Kidney epithelial cell (primary cell): ENCODE results near the gene NELL2. TPM values are rescaled to one million over a fixed set of nuclear protein-coding genes. Genes with fewer than 3 reads are reported as not detected.

Experiments used
- DNase-seq: peaks from one replicate; pipeline ENCODE4 v3.0.0-alpha.2; 2010; ENCODE audit warnings: low read depth
- H3K27me3 ChIP-seq: 2 replicates; pipeline ENCODE4 v1.6.0; 2011; ENCODE audit warnings: low read length; ENCODE audit not compliant: control insufficient read depth, insufficient read depth
- H3K36me3 ChIP-seq: 2 replicates; pipeline ENCODE4 v1.5.1; 2011; ENCODE audit warnings: low read length; ENCODE audit not compliant: control insufficient read depth, insufficient read depth
- H3K4me3 ChIP-seq: 2 replicates; pipeline ENCODE4 v1.5.1; 2011; ENCODE audit warnings: low read depth, mild to moderate bottlenecking, control low read depth, low read length
- CTCF ChIP-seq: IDR thresholded peaks from 2 replicates; pipeline ENCODE4 v1.5.1; 2011; ENCODE audit warnings: mild to moderate bottlenecking, moderate library complexity, low read length, control low read depth, inconsistent platforms; ENCODE audit not compliant: insufficient read depth, poor library complexity, severe bottlenecking
- total RNA-seq: library from RNA; depleted of rRNA; stranded (reverse); fragments of >200 nt; gene quantifications from 2 replicates; pipeline ENCODE4 v1.2.3, GENCODE V29; 2015

NELL2 gene
- total RNA-seq, 1 donor from 2014 or later: 3.5 TPM

DNA sequence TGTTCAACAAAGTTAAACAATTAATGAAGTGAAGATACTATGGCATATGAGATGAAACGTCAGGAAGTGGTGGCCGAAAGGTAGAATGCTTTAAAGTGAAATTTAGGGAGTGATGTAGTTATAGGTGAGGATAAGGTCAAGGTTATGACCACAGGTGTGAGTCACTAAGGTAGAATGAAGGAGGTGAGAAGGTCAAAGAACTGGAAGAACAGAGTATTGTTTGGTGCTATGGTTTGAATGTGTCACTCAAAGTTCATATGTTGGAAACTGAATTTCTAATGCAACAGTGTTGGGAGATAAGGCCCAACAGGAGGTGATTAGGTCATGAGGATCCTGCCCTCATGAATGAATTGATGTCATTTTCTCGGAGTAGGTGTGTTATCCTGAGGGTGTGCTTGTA is 293.6 kb downstream of the NELL2 start:
- Histone ChIP-seq H3K27me3 (no peaks in the 10 kb centered on the region), H3K4me3 (no peak overlapping the region)
- no peak for TF ChIP-seq CTCF

DNA sequence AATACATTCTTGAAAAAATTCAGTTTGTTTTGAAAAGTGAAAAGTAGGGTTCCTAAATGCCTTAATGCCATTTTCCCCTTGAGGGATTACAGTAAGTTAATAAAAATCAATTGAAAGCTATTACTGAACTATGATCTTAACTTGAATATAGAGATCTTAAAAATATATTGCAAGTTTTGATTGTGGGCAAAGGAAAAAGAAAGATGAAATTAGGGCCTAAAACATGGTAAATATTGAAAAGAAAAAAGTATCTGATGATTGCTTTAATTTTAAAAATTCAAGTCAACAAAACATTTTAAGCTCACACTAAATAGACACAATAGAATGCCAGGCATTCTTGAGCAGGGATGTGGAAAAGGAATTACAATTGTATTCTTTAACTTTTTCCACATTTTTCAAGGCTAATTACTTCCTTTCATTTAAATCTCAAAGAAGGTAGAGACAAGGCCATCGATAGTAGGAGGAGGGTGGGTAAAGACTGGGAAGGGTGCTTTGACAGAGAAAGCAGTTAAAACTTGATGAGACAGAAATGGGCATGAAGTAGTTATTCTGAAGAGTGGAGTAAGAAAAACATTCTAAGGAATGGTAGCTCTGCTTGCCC is 294.4 kb downstream of the NELL2 start:
- no peak for TF ChIP-seq CTCF
- H3K27me3 ChIP-seq: no peaks in the 10 kb centered on the region
- H3K36me3 ChIP-seq: no peaks in the 10 kb centered on the region
- no peak for DNase-seq
- no peak overlapping the region for H3K4me3 ChIP-seq

More for the DNA sequence above, 293.6 kb downstream of the NELL2 start:
- no peak for DNase-seq
- H3K36me3 ChIP-seq: no peaks in the 10 kb centered on the region

GRCh38 chr12:44574586-44574985 is 301.5 kb downstream of the NELL2 start:
- no peak overlapping the region for H3K4me3 ChIP-seq
- H3K27me3 ChIP-seq: no peaks in the 10 kb centered on the region
- no peak for DNase-seq
- TF ChIP-seq CTCF: no peak
- no peaks in the 10 kb centered on the region for H3K36me3 ChIP-seq

- Histone ChIP-seq H3K4me3 (no peak overlapping the region), H3K36me3 (no peaks in the 10 kb centered on the region), H3K27me3 (no peaks in the 10 kb centered on the region)
- no peak for DNase-seq
- no peak for TF ChIP-seq CTCF
Measured at GRCh38 chr12:44573723-44574122, 302.4 kb downstream of the NELL2 start.

DNA sequence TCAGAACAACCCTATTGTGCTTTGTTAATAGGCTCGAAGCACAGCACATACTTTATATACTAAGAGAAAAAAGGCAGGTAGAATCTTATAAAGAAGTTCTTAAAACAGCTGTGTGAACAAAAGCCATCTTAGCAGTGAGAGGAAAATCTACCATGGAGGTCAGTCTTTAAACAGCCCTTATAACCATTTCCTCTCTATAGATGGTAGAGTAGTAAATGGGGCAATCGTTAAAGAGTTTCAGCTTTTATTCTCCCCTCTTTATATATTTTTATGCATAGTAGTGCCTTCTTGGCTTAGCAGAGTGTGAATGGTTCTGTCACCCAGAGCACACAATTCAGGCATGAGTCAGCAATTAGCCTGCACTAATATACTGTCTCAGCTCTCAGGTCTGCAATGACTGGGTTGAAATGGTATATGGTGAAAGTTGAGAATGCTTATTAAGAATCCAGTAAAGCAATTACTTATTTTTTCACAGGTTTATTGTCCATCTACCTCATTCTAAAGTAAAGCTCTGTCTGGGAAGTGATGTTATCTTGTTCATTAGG is 305.0 kb downstream of the NELL2 start:
- DNase-seq: no peak
- TF ChIP-seq CTCF: no peak
- Histone ChIP-seq H3K27me3 (no peaks in the 10 kb centered on the region), H3K4me3 (no peak overlapping the region), H3K36me3 (no peaks in the 10 kb centered on the region)

- Histone ChIP-seq H3K36me3 (no peaks in the 10 kb centered on the region), H3K4me3 (no peak overlapping the region), H3K27me3 (no peaks in the 10 kb centered on the region)
- no peak for TF ChIP-seq CTCF
- no peak for DNase-seq
Measured at GRCh38 chr12:44570036-44570583, 306.0 kb downstream of the NELL2 start.
